PC-9 (cell line): Measurements from ENCODE around the gene NEO1. TPM values are rescaled to one million over a fixed set of nuclear protein-coding genes. Genes with fewer than 3 reads are reported as not detected.

Experiments
- BruUV-seq: library from RNA; stranded (reverse); fragments of 400-500 nt; replicated peaks from 2 replicates; lab custom pipeline; 2021; lab: Mats Ljungman, UMichigan
- CTCF ChIA-PET: fragments of 300-600 bp; sonication (Branson Sonifier 250); formaldehyde crosslinking; loops from one replicate; lab custom pipeline; 2022; ENCODE audit warnings: antibody characterized with exemption; lab: Charles Lee
- POLR2A ChIA-PET: fragments of 300-600 bp; sonication (Branson Sonifier 250); formaldehyde crosslinking; loops from one replicate; lab custom pipeline; 2022; ENCODE audit warnings: antibody characterized with exemption; ENCODE audit not compliant: unreplicated experiment; lab: Charles Lee
- DNase-seq, 2 experiments: peaks; one replicate each; pipeline versions ENCODE4 v3.0.0 to v3.0.0-alpha.2; 2015 to 2022; ENCODE audit warnings: mixed read lengths in 1 of 2
- H2AFZ ChIP-seq: fragments of 200-600 bp; sonication (generic); 2 replicates; pipeline ENCODE4 v1.8.1; 2017; ENCODE audit warnings: antibody characterized with exemption
- H3F3A ChIP-seq: fragments of 200-600 bp; sonication (generic); 2 replicates; pipeline ENCODE4 v1.8.1; 2017; ENCODE audit warnings: antibody characterized with exemption, mild to moderate bottlenecking, low read depth; ENCODE audit not compliant: insufficient read depth
- H3K27ac ChIP-seq: fragments of 200-600 bp; sonication (generic); 2 replicates; pipeline ENCODE4 v1.6.1; 2016; ENCODE audit warnings: mixed run types
- H3K27me3 ChIP-seq: fragments of 200-600 bp; sonication (generic); 2 replicates; pipeline ENCODE4 v1.6.1; 2016; ENCODE audit warnings: low read depth, mixed run types; ENCODE audit not compliant: insufficient read depth
- H3K36me3 ChIP-seq: fragments of 200-600 bp; sonication (generic); 2 replicates; pipeline ENCODE4 v1.6.1; 2016; ENCODE audit warnings: low read depth, mixed run types
- H3K4me1 ChIP-seq: fragments of 200-600 bp; sonication (generic); replicated peaks from 2 replicates; pipeline ENCODE4 v1.6.1; 2016; ENCODE audit warnings: mixed run types; ENCODE audit not compliant: insufficient read depth
- H3K4me2 ChIP-seq: fragments of 200-600 bp; sonication (generic); 2 replicates; pipeline ENCODE4 v1.6.1; 2017; ENCODE audit warnings: mixed run types
- H3K4me3 ChIP-seq: fragments of 200-600 bp; sonication (generic); 2 replicates; pipeline ENCODE4 v1.6.1; 2016; ENCODE audit warnings: mixed run types
- H3K79me2 ChIP-seq: fragments of 200-600 bp; sonication (generic); 2 replicates; pipeline ENCODE4 v1.6.1; 2017; ENCODE audit warnings: low read depth, mixed run types
- H3K9me2 ChIP-seq: fragments of 200-600 bp; sonication (generic); 2 replicates; pipeline ENCODE4 v1.8.1; 2017; ENCODE audit warnings: mild to moderate bottlenecking; ENCODE audit not compliant: insufficient read depth
- H3K9me3 ChIP-seq: fragments of 200-600 bp; sonication (generic); 2 replicates; pipeline ENCODE4 v1.8.1; 2016; ENCODE audit warnings: low read depth; ENCODE audit not compliant: insufficient read depth
- H4K20me1 ChIP-seq: fragments of 200-600 bp; sonication (generic); 2 replicates; pipeline ENCODE4 v1.8.1; 2017; ENCODE audit not compliant: insufficient read depth
- EZH2 ChIP-seq: fragments of 200-600 bp; sonication (generic); IDR thresholded peaks from 2 replicates; pipeline ENCODE4 v1.8.0; 2017; ENCODE audit warnings: antibody characterized with exemption, low read depth
- intact Hi-C: fragments of 100-400 bp; cut with micrococcal nuclease; formaldehyde crosslinking; loops from one replicate; pipeline ENCODE4 v1.10.0; 2022; ENCODE audit not compliant: unreplicated experiment
- total RNA-seq: library from RNA; stranded (reverse); gene quantifications from 2 replicates; pipeline ENCODE4 v1.2.3, GENCODE V29; 2021
- TF ChIP-seq, protein P1 (sequence below): fragments of 200-600 bp; sonication (generic); conservative IDR thresholded peaks from 2 replicates; pipeline ENCODE4 v1.6.1; 2017; ENCODE audit warnings: mixed run types, antibody characterized with exemption, mild to moderate bottlenecking, moderate library complexity

The NEO1 gene
- total RNA-seq, 1 experiment from 2014 or later = 5.2 TPM

GRCh38 chr15:73053398-73053723, 1.1 kb downstream of the NEO1 start:
- DNase-seq = no peak
- POLR2A ChIA-PET = interaction anchor here (0.6 kb wide), 2 partner anchors 521 to 730 kb away, joined by 3 to 6 read pairs; no protein-coding TSS in a partner anchor
- Histone ChIP-seq H4K20me1 (no peaks in the 10 kb centered on the region), H3K9me2 (no peaks in the 10 kb centered on the region), H3K36me3 (no peaks in the 10 kb centered on the region), H3K4me3 (peak overlapping the region; percentile 71), H3K4me2 (peak overlapping the region; percentile 74), H2AFZ (no peak overlapping the region; the same call in 1 of the 2 replicates), H3K79me2 (no peaks in the 10 kb centered on the region), H3K4me1 (0 out of 2 replicates have a peak, but pooled peaks cover 4% of the 10 kb centered on the region), H3K27ac (no peak overlapping the region), H3K9me3 (no peaks in the 10 kb centered on the region), H3K27me3 (peaks cover 27% of the 10 kb centered on the region), H3F3A (no peaks in the 10 kb centered on the region)
- intact Hi-C loops = no loop called here
- BruUV-seq = no TSS peak
- TF ChIP-seq EZH2 = no peak
- TF ChIP-seq, protein P1, sequence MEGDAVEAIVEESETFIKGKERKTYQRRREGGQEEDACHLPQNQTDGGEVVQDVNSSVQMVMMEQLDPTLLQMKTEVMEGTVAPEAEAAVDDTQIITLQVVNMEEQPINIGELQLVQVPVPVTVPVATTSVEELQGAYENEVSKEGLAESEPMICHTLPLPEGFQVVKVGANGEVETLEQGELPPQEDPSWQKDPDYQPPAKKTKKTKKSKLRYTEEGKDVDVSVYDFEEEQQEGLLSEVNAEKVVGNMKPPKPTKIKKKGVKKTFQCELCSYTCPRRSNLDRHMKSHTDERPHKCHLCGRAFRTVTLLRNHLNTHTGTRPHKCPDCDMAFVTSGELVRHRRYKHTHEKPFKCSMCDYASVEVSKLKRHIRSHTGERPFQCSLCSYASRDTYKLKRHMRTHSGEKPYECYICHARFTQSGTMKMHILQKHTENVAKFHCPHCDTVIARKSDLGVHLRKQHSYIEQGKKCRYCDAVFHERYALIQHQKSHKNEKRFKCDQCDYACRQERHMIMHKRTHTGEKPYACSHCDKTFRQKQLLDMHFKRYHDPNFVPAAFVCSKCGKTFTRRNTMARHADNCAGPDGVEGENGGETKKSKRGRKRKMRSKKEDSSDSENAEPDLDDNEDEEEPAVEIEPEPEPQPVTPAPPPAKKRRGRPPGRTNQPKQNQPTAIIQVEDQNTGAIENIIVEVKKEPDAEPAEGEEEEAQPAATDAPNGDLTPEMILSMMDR = no peak
- CTCF ChIA-PET = interaction anchor here (0.5 kb wide), 1 partner anchor 158 kb away, joined by 5 read pairs; no protein-coding TSS in a partner anchor

DNA sequence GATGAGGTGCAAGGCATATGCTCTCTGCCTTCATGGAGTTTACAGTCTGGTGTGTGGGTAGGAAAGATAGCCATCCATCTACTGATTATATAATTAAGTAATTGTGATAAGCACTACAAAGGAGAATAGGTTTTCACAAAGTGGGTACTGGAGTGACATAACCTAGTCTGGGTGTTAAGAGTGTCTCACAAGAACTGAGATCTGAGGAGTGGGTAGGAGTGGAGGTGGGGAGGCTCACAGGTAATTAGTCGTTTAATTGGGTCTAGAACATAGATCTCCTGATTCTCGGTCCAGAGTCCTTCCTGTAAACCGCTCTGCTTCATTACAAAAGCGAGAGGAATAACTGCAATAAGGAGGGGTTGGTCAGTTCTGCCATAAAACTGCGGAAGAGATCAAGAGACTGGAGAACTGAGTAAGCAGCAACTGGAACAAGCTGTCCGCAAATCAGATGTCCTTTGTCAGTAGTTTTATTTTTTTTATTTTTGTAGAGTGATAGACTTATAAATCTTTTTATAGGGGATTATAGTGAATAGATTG, 2.2 kb downstream of the NEO1 start:
- 0 out of 2 replicates have a peak, but pooled peaks cover 4% of the 10 kb centered on the region for H3K4me1 ChIP-seq
- H3K4me2 ChIP-seq = no peak overlapping the region
- H4K20me1 ChIP-seq = no peaks in the 10 kb centered on the region
- H3K4me3 ChIP-seq = no peak overlapping the region
- no peak overlapping the region for H2AFZ ChIP-seq
- DNase-seq = no peak
- H3K27ac ChIP-seq = no peak overlapping the region
- CTCF ChIA-PET = no interaction called here
- TF ChIP-seq, protein P1 = no peak
- TF ChIP-seq EZH2 = no peak
- H3K9me2 ChIP-seq = no peaks in the 10 kb centered on the region
- H3K9me3 ChIP-seq = no peaks in the 10 kb centered on the region
- intact Hi-C loops = no loop called here
- no peaks in the 10 kb centered on the region for H3F3A ChIP-seq
- no peaks in the 10 kb centered on the region for H3K36me3 ChIP-seq
- no TSS peak for BruUV-seq
- POLR2A ChIA-PET = no interaction called here
- peaks cover 20% of the 10 kb centered on the region; the same call in 1 of the 2 replicates for H3K27me3 ChIP-seq
- H3K79me2 ChIP-seq = no peaks in the 10 kb centered on the region

GRCh38 chr15:73056460-73056859, 4.2 kb downstream of the NEO1 start:
- CTCF ChIA-PET = no interaction called here
- no peaks in the 10 kb centered on the region for H3K4me1 ChIP-seq
- POLR2A ChIA-PET = no interaction called here
- intact Hi-C loops = no loop called here
- no peaks in the 10 kb centered on the region for H3K36me3 ChIP-seq
- no peaks in the 10 kb centered on the region for H3K9me2 ChIP-seq
- no peaks in the 10 kb centered on the region for H3K9me3 ChIP-seq
- H3F3A ChIP-seq = no peaks in the 10 kb centered on the region
- H3K79me2 ChIP-seq = no peaks in the 10 kb centered on the region
- no peaks in the 10 kb centered on the region for H4K20me1 ChIP-seq
- H3K27ac ChIP-seq = no peak overlapping the region
- H3K4me2 ChIP-seq = no peak overlapping the region
- no peak overlapping the region for H3K4me3 ChIP-seq
- no peak overlapping the region for H2AFZ ChIP-seq
- no peak for TF ChIP-seq EZH2
- TF ChIP-seq, protein P1 = no peak
- DNase-seq = no peak
- BruUV-seq = no TSS peak
- H3K27me3 ChIP-seq = 0 out of 2 replicates have a peak, but pooled peaks cover 4% of the 10 kb centered on the region
